B cell (primary cell): Measurements from ENCODE around the gene TM4SF20. TPM values are rescaled to one million over a fixed set of nuclear protein-coding genes. Genes with fewer than 3 reads are reported as not detected.

ENCODE experiments used
- ATAC-seq: fragments of 200-7000 bp; cut with Tn5 transposase; one replicate; pipeline ENCODE4 v1.10.0; 2021; ENCODE audit warnings: low read depth, mild to moderate bottlenecking, moderate number of reproducible peaks, moderate library complexity
- CTCF ChIA-PET: fragments of 350-600 bp; sonication (Branson Sonifier 250); formaldehyde crosslinking; loops from one replicate; lab custom pipeline; 2021; ENCODE audit warnings: antibody characterized with exemption, inconsistent platforms; lab: Charles Lee
- POLR2A ChIA-PET: fragments of 350-600 bp; sonication (Branson Sonifier 250); formaldehyde crosslinking; loops from one replicate; lab custom pipeline; 2021; ENCODE audit warnings: antibody characterized with exemption; lab: Charles Lee
- DNase-seq: peaks from one replicate; pipeline ENCODE4 v3.0.0; 2013
- H2AFZ ChIP-seq: 2 replicates; pipeline ENCODE4 v1.6.1; 2012; ENCODE audit warnings: mild to moderate bottlenecking, low read depth, low read length; ENCODE audit not compliant: insufficient read depth, poor library complexity, severe bottlenecking
- H3K27ac ChIP-seq, 2 donors: 1 replicate in 1 of 2; 2 replicates in 1 of 2; pipeline ENCODE4 v1.5.1; 2012 to 2013; ENCODE audit warnings: low read length in 2 of 2, mild to moderate bottlenecking in 2 of 2, moderate library complexity in 1 of 2
- H3K27me3 ChIP-seq, 4 experiments: fragments of 200-600 bp in 1 of 4; sonication (generic) in 1 of 4; replicated peaks in 1 of 4; 1 replicate in 2 of 4; 2 replicates in 2 of 4; pipeline versions ENCODE4 v1.6.1 to v1.7.0; 2013 to 2016; ENCODE audit warnings: low read length in 3 of 4, mild to moderate bottlenecking in 2 of 4, mixed read lengths in 1 of 4, moderate library complexity in 1 of 4; ENCODE audit not compliant: insufficient read depth in 4 of 4, control insufficient read depth in 3 of 4; ENCODE audit errors: control extremely low read depth in 1 of 4
- H3K36me3 ChIP-seq, 2 experiments: replicated peaks in 1 of 2; 1 replicate in 1 of 2; 2 replicates in 1 of 2; pipeline versions ENCODE4 v1.6.1 to v1.7.1; 2013; ENCODE audit warnings: low read length in 1 of 2; ENCODE audit not compliant: insufficient read depth in 2 of 2, control insufficient read depth in 1 of 2; ENCODE audit errors: control extremely low read depth in 1 of 2, extremely low read depth in 1 of 2
- H3K4me1 ChIP-seq, 2 donors: fragments of 200-600 bp in 1 of 2; sonication (generic) in 1 of 2; 1 replicate in 1 of 2; 2 replicates in 1 of 2; pipeline versions ENCODE4 v1.5.1 to v1.6.1; 2013 to 2017; ENCODE audit warnings: low read length in 2 of 2; ENCODE audit not compliant: control insufficient read depth in 2 of 2, insufficient read depth in 2 of 2
- H3K4me2 ChIP-seq: replicated peaks from 2 replicates; pipeline ENCODE3; 2012; ENCODE audit warnings: mild to moderate bottlenecking, low read depth, low read length; ENCODE audit not compliant: poor library complexity, severe bottlenecking
- H3K4me3 ChIP-seq, 5 experiments: fragments of 200-600 bp in 1 of 5; sonication (generic) in 1 of 5; 1 replicate in 3 of 5; 2 replicates in 2 of 5; pipeline versions ENCODE4 v1.5.1 to v1.7.0; 2011 to 2016; ENCODE audit warnings: low read length in 4 of 5, mild to moderate bottlenecking in 4 of 5, low read depth in 2 of 5, control low read depth in 1 of 5, moderate library complexity in 1 of 5; ENCODE audit not compliant: insufficient read depth in 1 of 5; ENCODE audit errors: control extremely low read depth in 1 of 5, extremely low read depth in 1 of 5
- H3K79me2 ChIP-seq: fragments of 200-600 bp; sonication (generic); one replicate; pipeline ENCODE4 v1.6.0; 2016; ENCODE audit warnings: low read length; ENCODE audit not compliant: control insufficient read depth, insufficient read depth
- H3K9ac ChIP-seq: fragments of 200-600 bp; sonication (generic); 2 replicates; pipeline ENCODE4 v1.6.1; 2017; ENCODE audit warnings: mild to moderate bottlenecking, low read length, moderate library complexity
- H3K9me3 ChIP-seq, 3 donors: one replicate each; pipeline versions ENCODE4 v1.6.1 to v1.7.1; 2013; ENCODE audit warnings: low read length in 2 of 3; ENCODE audit not compliant: control insufficient read depth in 2 of 3, insufficient read depth in 1 of 3; ENCODE audit errors: control extremely low read depth in 1 of 3
- H4K20me1 ChIP-seq: 2 replicates; pipeline ENCODE4 v1.6.0; 2012; ENCODE audit warnings: mild to moderate bottlenecking, low read length; ENCODE audit not compliant: insufficient read depth, control insufficient read depth, poor library complexity, severe bottlenecking
- H3K27ac Mint-ChIP-seq: one replicate; pipeline ENCODE4 v1.8.0; 2021; ENCODE audit warnings: mixed read lengths
- H3K27me3 Mint-ChIP-seq: one replicate; pipeline ENCODE4 v1.8.0; 2021; ENCODE audit warnings: mixed read lengths
- H3K4me1 Mint-ChIP-seq: one replicate; pipeline ENCODE4 v1.8.0; 2021; ENCODE audit warnings: mixed read lengths
- H3K4me3 Mint-ChIP-seq: one replicate; pipeline ENCODE4 v1.8.0; 2021; ENCODE audit warnings: mixed read lengths
- H3K9me3 Mint-ChIP-seq: one replicate; pipeline ENCODE4 v1.8.0; 2022; ENCODE audit warnings: mixed read lengths; ENCODE audit not compliant: insufficient read depth
- EZH2 ChIP-seq: IDR thresholded peaks from 2 replicates; pipeline ENCODE4 v1.6.1; 2012; ENCODE audit warnings: borderline replicate concordance, low read depth, mild to moderate bottlenecking, moderate library complexity, low read length; ENCODE audit not compliant: insufficient read depth, poor library complexity, severe bottlenecking
- WGBS: methylation state at CpG from one replicate; pipeline ENCODE4 v1.1.5; 2013; ENCODE audit warnings: missing lambda C conversion rate; ENCODE audit not compliant: insufficient coverage; 5-methylcytosine and 5-hydroxymethylcytosine counted together
- intact Hi-C: fragments of 100-400 bp; cut with micrococcal nuclease; formaldehyde crosslinking; loops from one replicate; pipeline ENCODE4 v1.10.0; 2022
- polyA plus RNA-seq: library from polyadenylated mRNA; depleted of rRNA; stranded (reverse); fragments of >200 nt; gene quantifications from 2 replicates; pipeline ENCODE4 v1.2.3, GENCODE V29; 2012
- total RNA-seq, 2 donors: library from RNA; stranded (reverse); fragments of 120-200 nt in 1 of 2; gene quantifications; 1 replicate in 1 of 2; 2 replicates in 1 of 2; pipeline versions ENCODE4 v1.2.3 to v1.2.4, GENCODE V29; 2013 to 2022
- TF ChIP-seq, protein P1 (sequence below): fragments of 200-600 bp; IDR thresholded peaks from one replicate; pipeline ENCODE4 v1.8.0; 2022; ENCODE audit warnings: antibody characterized with exemption, mild to moderate bottlenecking

TM4SF20 gene
- total and polyA plus RNA-seq, 2 donors (not counting 1 experiment from before 2014, with no cell fraction given), result not detected

GRCh38 chr2:227410191-227410590 is 31.1 kb upstream of the TM4SF20 start:
- H3K4me2 ChIP-seq, result no peak overlapping the region
- no peak overlapping the region for H3K27ac ChIP-seq
- ATAC-seq (no peak), DNase-seq (no peak)
- H3K9me3 Mint-ChIP-seq, result no peaks in the 10 kb centered on the region
- H3K27me3 ChIP-seq, result no peaks in the 10 kb centered on the region
- H3K27me3 Mint-ChIP-seq, result no peaks in the 10 kb centered on the region
- H3K27ac Mint-ChIP-seq, result no peak overlapping the region
- H3K36me3 ChIP-seq, result no peaks in the 10 kb centered on the region
- no peak overlapping the region for H3K4me3 Mint-ChIP-seq
- no peak for TF ChIP-seq EZH2
- TF ChIP-seq, protein P1, sequence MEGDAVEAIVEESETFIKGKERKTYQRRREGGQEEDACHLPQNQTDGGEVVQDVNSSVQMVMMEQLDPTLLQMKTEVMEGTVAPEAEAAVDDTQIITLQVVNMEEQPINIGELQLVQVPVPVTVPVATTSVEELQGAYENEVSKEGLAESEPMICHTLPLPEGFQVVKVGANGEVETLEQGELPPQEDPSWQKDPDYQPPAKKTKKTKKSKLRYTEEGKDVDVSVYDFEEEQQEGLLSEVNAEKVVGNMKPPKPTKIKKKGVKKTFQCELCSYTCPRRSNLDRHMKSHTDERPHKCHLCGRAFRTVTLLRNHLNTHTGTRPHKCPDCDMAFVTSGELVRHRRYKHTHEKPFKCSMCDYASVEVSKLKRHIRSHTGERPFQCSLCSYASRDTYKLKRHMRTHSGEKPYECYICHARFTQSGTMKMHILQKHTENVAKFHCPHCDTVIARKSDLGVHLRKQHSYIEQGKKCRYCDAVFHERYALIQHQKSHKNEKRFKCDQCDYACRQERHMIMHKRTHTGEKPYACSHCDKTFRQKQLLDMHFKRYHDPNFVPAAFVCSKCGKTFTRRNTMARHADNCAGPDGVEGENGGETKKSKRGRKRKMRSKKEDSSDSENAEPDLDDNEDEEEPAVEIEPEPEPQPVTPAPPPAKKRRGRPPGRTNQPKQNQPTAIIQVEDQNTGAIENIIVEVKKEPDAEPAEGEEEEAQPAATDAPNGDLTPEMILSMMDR, result no peak
- no peak overlapping the region for H3K4me3 ChIP-seq
- ChIA-PET CTCF (interaction anchor here (0.9 to 1.8 kb wide), 2 partner anchors 94 to 355 kb away, joined by 3 to 9 read pairs; no protein-coding TSS in a partner anchor), POLR2A (no interaction called here)
- H3K4me1 ChIP-seq, result peaks cover 33% of the 10 kb centered on the region in 2 donors
- H4K20me1 ChIP-seq, result no peaks in the 10 kb centered on the region
- no peaks in the 10 kb centered on the region for H3K79me2 ChIP-seq
- H3K4me1 Mint-ChIP-seq, result peaks cover 42% of the 10 kb centered on the region
- peaks cover 0 to 4% (median 0%) of the 10 kb centered on the region in 3 donors for H3K9me3 ChIP-seq
- H3K9ac ChIP-seq, result no peak overlapping the region
- intact Hi-C loops, result loop anchor here (5.0 kb wide), 1 partner anchor 52 kb away; no protein-coding TSS in a partner anchor
- WGBS, result 83% methylated on average over 2 of the region's 3 CpGs
- no peak overlapping the region for H2AFZ ChIP-seq

GRCh38 chr2:227407591-227408151 is 28.6 kb upstream of the TM4SF20 start:
- Mint-ChIP-seq H3K27me3 (no peaks in the 10 kb centered on the region), H3K9me3 (no peaks in the 10 kb centered on the region), H3K4me3 (no peak overlapping the region), H3K4me1 (peaks cover 49% of the 10 kb centered on the region), H3K27ac (no peak overlapping the region)
- CTCF ChIA-PET, result interaction anchor here (0.9 to 3.7 kb wide), 6 partner anchors 8 to 358 kb away, joined by 3 to 55 read pairs (median 4); no protein-coding TSS in a partner anchor
- H3K27me3 ChIP-seq, result no peaks in the 10 kb centered on the region
- no peak overlapping the region for H3K27ac ChIP-seq
- intact Hi-C loops, result no loop called here
- DNase-seq, result no peak
- TF ChIP-seq, protein P1, result no peak
- no peak for TF ChIP-seq EZH2
- peaks cover 41 to 43% of the 10 kb centered on the region in 2 donors for H3K4me1 ChIP-seq
- H3K4me2 ChIP-seq, result no peak overlapping the region
- H3K9ac ChIP-seq, result no peak overlapping the region
- H3K79me2 ChIP-seq, result no peaks in the 10 kb centered on the region
- H3K9me3 ChIP-seq, result peaks cover 0 to 4% (median 0%) of the 10 kb centered on the region in 3 donors
- no peaks in the 10 kb centered on the region for H4K20me1 ChIP-seq
- no peak overlapping the region for H3K4me3 ChIP-seq
- H2AFZ ChIP-seq, result no peak overlapping the region
- no peaks in the 10 kb centered on the region for H3K36me3 ChIP-seq
- no peak for ATAC-seq
- 95% methylated on average over 15 of the region's 16 CpGs for whole genome bisulfite sequencing
- POLR2A ChIA-PET, result no interaction called here
